ENCODE results near the gene SMARCB1. TPM values are rescaled to one million over a fixed set of nuclear protein-coding genes. Genes with fewer than 3 reads are reported as not detected.

The SMARCB1 gene
- polyA plus RNA-seq, 1 of the 3 experiments (the other 2 are of a cell fraction): 215 TPM

GRCh38 chr22:23817146-23817545, 30.4 kb downstream of the SMARCB1 start:
- Histone ChIP-seq H3F3A (replicated peaks; ENCODE audit: insufficient read depth) (no peaks in the 10 kb centered on the region), H4K20me1 (ENCODE audit: insufficient read depth) (no peaks in the 10 kb centered on the region), H3K9me3 (no peaks in the 10 kb centered on the region), H3K27me3 (ENCODE audit: insufficient read depth) (no peaks in the 10 kb centered on the region), H3K4me1 (ENCODE audit: control insufficient read depth in 1 of 2, insufficient read depth in 2 of 2, low read depth in 1 of 2, low read length in 1 of 2) (peaks cover 0 to 15% of the 10 kb centered on the region in 2 experiments; a peak in 1 of 4 replicates), H2AFZ (ENCODE audit: low read depth) (no peak overlapping the region), H3K79me2 (ENCODE audit: insufficient read depth) (0 out of 2 replicates have a peak, but pooled peaks cover 3% of the 10 kb centered on the region), H3K4me2 (no peak overlapping the region), H3K27ac (ENCODE audit: low read depth in 2 of 2, low read length in 1 of 2) (no peak overlapping the region), H3K36me3 (replicated peaks in 1 of 2; ENCODE audit: control insufficient read depth in 1 of 2, insufficient read depth in 2 of 2, low read length in 1 of 2) (peaks cover 28 to 54% of the 10 kb centered on the region in 2 experiments), H3K4me3 (ENCODE audit: low read depth in 2 of 2, low read length in 1 of 2) (no peak overlapping the region), H3K9me2 (no peaks in the 10 kb centered on the region), H3K9ac (no peak overlapping the region)
- WGBS (ENCODE audit: low lambda C conversion rate): 90% methylated on average over 6 of the region's 6 CpGs
- no peak for DNase-seq
- ChIA-PET CTCF (no interaction called here), POLR2A (interaction anchor here (0.5 kb wide), 1 partner anchor 40 kb away, joined by 3 read pairs; no protein-coding TSS in a partner anchor)
- TF ChIP-seq ELF1 (IDR thresholded peaks at IDR 0.05) (no peak), YY1 (IDR thresholded peaks at IDR 0.05; ENCODE audit: low read depth) (no peak), NRF1 (IDR thresholded peaks at IDR 0.05; ENCODE audit: low read depth, low read length) (no peak), NFIC (IDR thresholded peaks at IDR 0.05; ENCODE audit: borderline replicate concordance) (no peak), MXI1 (IDR thresholded peaks at IDR 0.05; ENCODE audit: low read depth, low read length) (no peak), RFX5 (IDR thresholded peaks at IDR 0.05; ENCODE audit: low read length) (no peak), FOSL2 (IDR thresholded peaks at IDR 0.05; ENCODE audit: borderline replicate concordance, low read depth) (no peak), CHD2 (IDR thresholded peaks at IDR 0.05; ENCODE audit: low read length, partially characterized antibody) (no peak), PBX3 (IDR thresholded peaks at IDR 0.05) (no peak), TAF1 (IDR thresholded peaks at IDR 0.05; ENCODE audit: borderline replicate concordance, low read depth, low read length) (no peak), EP300 (IDR thresholded peaks at IDR 0.05; ENCODE audit: borderline replicate concordance in 1 of 2, low read depth in 1 of 2, low read length in 1 of 2) (no peak), CTCF (IDR thresholded peaks at IDR 0.05) (no peak), RAD21 (IDR thresholded peaks at IDR 0.05; ENCODE audit: low read length) (no peak), FOXJ3 (CRISPR knock-in tag; IDR thresholded peaks at IDR 0.05) (no peak), GATA2 (CRISPR knock-in tag; IDR thresholded peaks at IDR 0.05) (no peak), REST (IDR thresholded peaks at IDR 0.05; ENCODE audit: low read depth, low read length) (no peak), USF1 (IDR thresholded peaks at IDR 0.05; ENCODE audit: borderline replicate concordance, low read depth) (no peak), SIN3A (IDR thresholded peaks at IDR 0.05; ENCODE audit: borderline replicate concordance, low read depth, low read length) (no peak), FOXM1 (IDR thresholded peaks at IDR 0.05; ENCODE audit: low read depth) (no peak), ZBTB33 (IDR thresholded peaks at IDR 0.05; ENCODE audit: borderline replicate concordance, low read depth) (no peak)

Measured in SK-N-SH (cell line).